Mammary epithelial cell (primary cell): ENCODE data around the gene ALOX5AP.

ENCODE experiments used
- CTCF ChIP-seq, 2 donors: IDR thresholded peaks in 1 of 2; conservative IDR thresholded peaks in 1 of 2; 2 replicates each; pipeline ENCODE4 v1.5.1; 2011 to 2012; ENCODE audit warnings: inconsistent platforms in 2 of 2, low read length in 2 of 2, mild to moderate bottlenecking in 2 of 2, control low read depth in 1 of 2, low read depth in 1 of 2; ENCODE audit not compliant: insufficient read depth in 1 of 2; ENCODE audit errors: extremely low read depth in 1 of 2
- EZH2 ChIP-seq: IDR thresholded peaks from 2 replicates; pipeline ENCODE4 v1.6.1; 2012; ENCODE audit warnings: low read length, inconsistent platforms, borderline replicate concordance

- TF ChIP-seq CTCF (conservative IDR thresholded peaks at IDR 0.05 in 1 of 2, IDR thresholded peaks at IDR 0.05 in 1 of 2; ENCODE audit: extremely low read depth in 1 of 2, insufficient read depth in 1 of 2, low read depth in 1 of 2, low read length in 2 of 2): no peak
- no peak for TF ChIP-seq EZH2
Observed at GRCh38 chr13:30705680-30706079, 29.7 kb upstream of the ALOX5AP start.
